ENCODE data around the gene SNX33.

DNA sequence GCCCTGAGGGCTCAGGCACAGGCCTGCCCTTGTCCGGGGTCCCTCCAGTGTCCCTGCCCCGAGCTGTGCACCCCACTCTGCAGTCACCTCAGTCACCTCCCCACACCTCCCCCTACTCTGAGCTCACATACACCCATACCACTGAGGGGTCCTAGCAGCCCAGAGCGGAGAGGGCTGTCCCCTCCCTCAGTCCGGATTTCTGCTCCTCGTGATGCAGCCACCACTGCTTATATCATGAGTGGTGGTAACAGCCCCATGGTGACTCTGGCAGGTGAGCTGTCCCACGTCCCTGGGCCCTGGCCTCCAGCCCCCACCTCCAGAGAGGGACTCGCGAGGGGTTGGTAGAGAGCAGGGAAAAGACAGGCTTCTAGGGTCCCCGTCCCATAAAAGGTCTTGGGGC lies 56.9 kb downstream of the SNX33 start:
- no peak for TF ChIP-seq EP300 (IDR thresholded peaks at IDR 0.05; ENCODE audit: borderline replicate concordance)
- TF ChIP-seq FOXM1 (IDR thresholded peaks at IDR 0.05; ENCODE audit: borderline replicate concordance, low read depth): no peak
- no peak for TF ChIP-seq TAF1 (IDR thresholded peaks at IDR 0.05; ENCODE audit: low read depth)
- no peak for TF ChIP-seq ZBTB7A (IDR thresholded peaks at IDR 0.05; ENCODE audit: low read depth)
- no peak for TF ChIP-seq CEBPB (IDR thresholded peaks at IDR 0.05)
- TF ChIP-seq YY1 (IDR thresholded peaks at IDR 0.05; ENCODE audit: low read depth): no peak
- no peak for TF ChIP-seq EGR1 (IDR thresholded peaks at IDR 0.05)
- no peak for TF ChIP-seq REST (IDR thresholded peaks at IDR 0.05; ENCODE audit: low read depth)

Measured in Ishikawa (cell line).